Caki2 (cell line): ENCODE data around the gene EEF1A2. TPM values are rescaled to one million over a fixed set of nuclear protein-coding genes. Genes with fewer than 3 reads are reported as not detected.
"Not testable (repeated sequence)": the region's sequence is repeated elsewhere in the genome, so short reads cannot be mapped to it uniquely, and the experiment has no call there.

Experiments
- DNase-seq: peaks from one replicate; pipeline ENCODE4 v3.0.0-alpha.2; 2015; ENCODE audit warnings: low read depth
- in situ Hi-C: cut with HindIII; loops from 2 replicates; pipeline ENCODE4 v1.10.0; 2016; ENCODE audit warnings: low sequenced_read_pairs, low pct_unique_long_range_greater_than_20kb, mixed read lengths
- total RNA-seq: library from RNA; depleted of rRNA; stranded (reverse); fragments of >200 nt; shearing (Covaris generic); gene quantifications from 2 replicates; pipeline ENCODE4 v1.2.3, GENCODE V29; 2014; ENCODE audit warnings: low replicate concordance

EEF1A2 gene
- total RNA-seq, 1 experiment from 2014 or later = 281 TPM

GRCh38 chr20:63479695-63480419, 19.0 kb downstream of the EEF1A2 start:
- in situ Hi-C loops = not testable (repeated sequence)

DNA sequence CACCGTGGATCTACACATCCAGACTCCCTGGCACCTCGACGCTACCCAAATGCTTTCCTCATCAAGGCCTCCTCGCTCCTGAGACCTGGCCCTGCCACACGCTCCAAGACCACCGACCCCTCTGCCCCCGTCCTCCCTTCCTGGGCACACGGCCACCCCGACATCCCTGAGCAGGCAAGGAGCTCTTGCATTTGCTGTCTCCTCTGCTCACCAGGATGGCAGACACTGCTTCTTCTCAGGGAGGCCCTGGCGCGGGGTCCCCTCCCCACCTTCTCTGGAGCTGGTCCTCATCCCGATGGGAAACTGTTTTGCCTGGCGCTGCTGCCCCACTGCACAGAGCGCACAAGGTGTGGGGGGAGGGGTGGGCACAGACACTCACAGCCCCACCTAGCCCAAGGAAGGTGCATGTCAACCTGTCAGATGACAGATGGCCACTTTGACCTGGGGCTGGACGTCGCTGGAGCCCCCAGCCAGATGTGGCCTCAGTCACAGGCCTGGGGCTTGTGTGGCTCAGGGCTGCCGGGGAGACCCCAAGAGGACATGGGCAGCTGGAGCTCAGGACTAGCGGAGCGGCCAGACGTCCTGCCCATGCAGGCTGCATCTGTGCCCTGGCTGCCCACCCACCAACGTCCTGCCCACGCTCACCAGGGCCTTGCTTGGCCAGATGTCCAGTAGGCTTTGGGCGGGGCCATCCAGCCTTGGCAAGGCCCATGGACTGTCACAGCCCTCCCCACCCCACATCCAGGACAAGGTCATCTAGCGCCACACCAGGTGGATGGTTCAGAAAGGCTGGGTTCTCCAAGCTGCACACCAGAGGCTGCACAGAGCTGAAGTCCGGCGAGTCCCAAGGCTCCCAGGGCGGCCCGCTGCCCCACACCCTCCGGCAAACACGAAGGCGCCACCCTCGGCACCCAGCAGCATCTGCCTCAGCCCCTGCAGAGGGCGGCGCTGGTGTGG, 20.3 kb downstream of the EEF1A2 start:
- DNase-seq = no peak
- in situ Hi-C loops = no loop called here

More at GRCh38 chr20:63479695-63480419, 19.0 kb downstream of the EEF1A2 start:
- DNase-seq = not testable (repeated sequence)

GRCh38 chr20:63477944-63478343, 20.9 kb downstream of the EEF1A2 start:
- in situ Hi-C loops = no loop called here

DNA sequence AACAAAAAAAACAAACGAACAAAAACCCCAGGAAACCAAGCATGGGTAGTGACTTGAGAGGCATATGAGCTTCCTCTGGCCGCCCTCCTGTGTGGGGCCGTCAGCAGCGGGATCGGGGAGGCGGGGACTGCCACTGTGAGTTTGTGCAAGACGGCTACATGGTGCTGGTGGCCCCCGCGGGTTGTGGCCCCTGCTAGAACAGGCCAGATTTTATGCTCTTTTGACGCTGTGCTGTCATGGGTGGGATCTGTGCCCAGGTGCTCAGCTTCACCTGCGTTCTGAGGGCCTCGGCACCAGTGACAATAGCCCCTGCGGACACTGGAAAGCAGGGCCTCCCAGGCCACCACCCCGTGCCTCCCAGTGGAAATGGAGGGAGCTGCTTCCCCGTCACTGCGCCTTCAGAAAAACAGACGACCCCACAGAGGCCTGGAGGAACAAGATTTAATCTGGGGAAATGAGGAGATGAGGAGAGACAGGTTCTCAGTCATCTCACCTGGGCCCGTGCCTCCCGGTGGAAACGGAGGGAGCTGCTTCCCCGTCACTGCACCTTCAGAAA, 21.7 kb downstream of the EEF1A2 start:
- DNase-seq = no peak
- in situ Hi-C loops = no loop called here

More at GRCh38 chr20:63477944-63478343, 20.9 kb downstream of the EEF1A2 start:
- no peak for DNase-seq

DNA sequence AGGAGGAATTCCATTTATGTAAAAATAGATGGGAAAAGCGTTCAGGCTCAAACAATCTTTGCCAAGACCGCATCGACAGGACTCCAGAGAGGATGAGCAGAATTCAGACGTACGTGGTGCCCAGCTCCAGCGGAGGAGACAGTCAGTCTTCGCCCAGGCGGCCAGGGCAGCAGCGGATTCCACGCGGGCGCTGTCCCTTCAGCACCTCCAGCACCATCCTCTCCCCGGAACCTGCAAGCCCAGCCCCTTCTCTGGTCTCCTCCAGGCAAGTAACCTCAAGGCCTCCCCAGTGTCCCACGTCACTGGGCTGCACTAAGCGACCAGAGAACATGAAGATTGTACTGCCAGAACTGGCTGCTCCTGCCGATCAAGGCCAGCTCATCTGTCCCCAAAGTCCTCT, 23.7 kb downstream of the EEF1A2 start:
- in situ Hi-C loops = no loop called here
- peak; percentile 60 for DNase-seq

DNA sequence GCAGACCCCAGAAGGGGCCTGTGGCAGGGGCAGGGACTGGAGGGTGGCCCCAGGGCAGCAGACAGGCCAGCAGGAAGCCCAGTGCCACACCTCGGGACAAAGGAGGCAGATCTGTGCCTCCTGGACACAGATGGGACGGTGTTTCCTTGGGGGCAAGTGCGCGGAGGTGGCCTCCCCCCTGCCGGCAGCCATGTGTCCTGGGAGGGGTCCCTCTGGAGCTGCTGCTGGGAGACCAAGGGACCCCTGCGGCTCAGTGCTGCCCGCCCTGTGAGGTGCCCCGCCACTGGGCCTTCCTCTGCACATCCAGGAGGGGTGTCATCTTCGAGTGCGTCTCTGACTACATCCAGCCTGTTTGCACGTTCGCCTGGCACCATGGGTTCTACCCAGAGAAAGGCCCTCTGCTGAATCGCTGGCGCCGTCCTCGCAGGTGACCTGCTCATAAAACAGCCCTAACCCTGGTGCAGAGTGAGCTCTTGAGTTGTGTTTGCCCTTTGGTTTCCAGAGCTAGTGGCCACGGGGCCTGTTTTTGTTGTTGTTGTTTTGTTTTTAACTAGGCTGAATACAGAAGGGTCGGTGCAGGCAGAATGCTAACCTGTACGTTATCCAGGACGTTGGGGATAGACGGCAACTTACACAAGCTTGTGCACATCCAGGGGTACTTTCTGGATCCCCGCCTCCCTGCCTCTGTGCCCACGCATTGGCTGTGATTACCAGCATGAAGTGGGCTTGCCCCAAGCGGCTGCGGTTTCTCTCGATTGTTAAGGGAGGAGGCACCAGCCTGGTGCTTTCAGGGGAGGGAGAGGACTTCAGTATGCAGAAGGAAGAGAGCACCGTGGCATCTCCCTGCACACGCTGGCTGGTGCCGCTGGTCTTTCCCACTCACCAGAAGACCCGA, 25.1 kb downstream of the EEF1A2 start:
- in situ Hi-C loops = no loop called here
- DNase-seq = no peak

GRCh38 chr20:63472862-63473390, 26.0 kb downstream of the EEF1A2 start:
- in situ Hi-C loops = no loop called here
- no peak for DNase-seq

- DNase-seq = peak; percentile 27
- in situ Hi-C loops = no loop called here
Observed at GRCh38 chr20:63471981-63472831, 26.7 kb downstream of the EEF1A2 start, which contains the start of gene KCNQ2. Gene KCNQ2 (minus strand): TSS chr20:63472655. CDS start chr20:63472463, 192 bp downstream.

GRCh38 chr20:63471717-63471980, 27.2 kb downstream of the EEF1A2 start:
- no peak for DNase-seq
- in situ Hi-C loops = no loop called here

DNA sequence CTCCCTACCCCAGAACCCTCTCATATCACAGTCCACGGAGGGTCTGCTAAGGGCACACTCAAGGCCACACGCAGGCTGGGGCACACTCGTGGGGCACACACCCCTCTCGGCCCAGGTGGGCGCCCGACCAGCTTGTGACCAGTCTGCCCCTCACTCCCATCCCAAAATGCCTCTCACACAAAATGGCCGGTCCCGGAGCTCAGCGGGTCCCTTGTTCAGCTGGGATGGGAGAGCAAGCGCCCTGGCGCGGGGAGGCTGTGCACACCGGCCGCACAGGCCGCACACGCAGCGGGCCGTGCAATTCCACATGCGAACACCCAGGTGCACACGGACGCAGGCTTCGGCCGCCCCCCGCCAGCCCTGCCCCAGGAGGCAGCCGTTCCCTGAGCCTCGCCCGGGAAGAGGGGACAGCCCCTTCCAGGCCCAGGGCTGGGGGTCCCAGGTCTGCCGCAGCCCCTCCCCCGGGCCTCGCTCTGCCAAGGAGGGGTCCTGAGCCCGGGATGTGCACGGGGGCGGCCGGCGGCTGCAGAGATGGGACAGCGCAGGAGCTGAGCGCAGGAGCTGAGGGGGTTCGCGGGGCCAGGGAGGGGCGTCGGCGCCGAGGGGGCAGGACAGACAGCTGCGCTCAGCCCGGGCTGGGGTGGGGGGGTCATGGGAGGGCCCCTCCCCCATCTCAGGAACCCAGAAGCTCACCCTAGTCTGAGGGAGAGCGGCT, 27.7 kb downstream of the EEF1A2 start:
- DNase-seq = no peak
- in situ Hi-C loops = no loop called here

GRCh38 chr20:63470410-63470809, 28.5 kb downstream of the EEF1A2 start:
- no peak for DNase-seq
- in situ Hi-C loops = no loop called here

- in situ Hi-C loops = no loop called here
Observed at GRCh38 chr20:63469713-63470101, 29.2 kb downstream of the EEF1A2 start.

DNA sequence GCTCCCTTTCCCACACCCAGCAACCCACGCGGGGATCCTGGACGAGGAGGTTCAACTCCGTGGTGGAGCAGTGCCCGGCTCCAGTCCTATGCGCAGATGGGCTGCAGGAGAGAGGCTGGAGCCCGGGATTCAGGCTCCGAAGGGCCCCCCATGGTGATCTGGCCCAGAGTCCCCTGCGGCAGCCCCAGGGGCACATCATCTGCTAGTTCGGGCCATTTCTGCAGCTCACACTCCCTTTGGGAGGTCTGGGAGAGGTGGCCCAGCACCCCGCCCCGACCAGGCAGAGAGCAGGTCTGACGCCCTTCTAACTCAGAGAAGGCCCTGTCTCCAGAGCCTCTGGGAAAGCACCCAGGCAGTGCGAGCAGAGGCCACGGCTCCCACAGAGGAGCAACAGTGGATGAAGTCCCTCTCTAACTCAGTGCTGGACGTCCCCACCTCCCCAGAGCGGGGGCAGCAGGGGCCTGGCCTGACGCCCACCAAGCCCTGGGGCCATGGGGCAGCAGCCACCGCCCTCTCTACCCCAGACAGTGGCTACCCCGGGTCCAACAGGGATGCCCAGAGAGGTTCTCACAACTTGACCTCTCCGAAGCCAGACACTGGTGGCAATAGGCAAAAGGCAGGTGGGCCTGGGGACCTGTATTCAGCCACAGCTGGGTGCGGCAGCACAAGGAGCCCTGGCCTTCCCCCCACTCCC, 29.7 kb downstream of the EEF1A2 start:
- in situ Hi-C loops = no loop called here
- DNase-seq = no peak

More at GRCh38 chr20:63469713-63470101, 29.2 kb downstream of the EEF1A2 start:
- DNase-seq = no peak

GRCh38 chr20:63468421-63468820, 30.5 kb downstream of the EEF1A2 start:
- DNase-seq = no peak

GRCh38 chr20:63467294-63468083, 31.4 kb downstream of the EEF1A2 start:
- in situ Hi-C loops = no loop called here

More at GRCh38 chr20:63468421-63468820, 30.5 kb downstream of the EEF1A2 start:
- in situ Hi-C loops = no loop called here

More at GRCh38 chr20:63467294-63468083, 31.4 kb downstream of the EEF1A2 start:
- no peak for DNase-seq
